Left ventricle myocardium inferior (tissue), 1 donor: Measurements from ENCODE around the gene B4GALT6. TPM values are rescaled to one million over a fixed set of nuclear protein-coding genes. Genes with fewer than 3 reads are reported as not detected.

Source experiments
- DNase-seq: peaks from one replicate; pipeline ENCODE4 v3.0.0-alpha.2; 2020
- H3K27ac ChIP-seq: fragments of 200-600 bp; replicated peaks from 2 replicates; pipeline ENCODE4 v1.8.0; 2021
- H3K27me3 ChIP-seq: fragments of 200-600 bp; 2 replicates; pipeline ENCODE4 v1.8.0; 2021; ENCODE audit warnings: low read depth
- H3K36me3 ChIP-seq: fragments of 200-600 bp; 2 replicates; pipeline ENCODE4 v1.8.0; 2021
- H3K4me1 ChIP-seq: fragments of 200-600 bp; 2 replicates; pipeline ENCODE4 v1.8.0; 2021
- H3K4me3 ChIP-seq: fragments of 200-600 bp; 2 replicates; pipeline ENCODE4 v1.8.0; 2021; ENCODE audit warnings: mild to moderate bottlenecking, moderate library complexity
- H3K9me3 ChIP-seq: fragments of 200-600 bp; replicated peaks from 2 replicates; pipeline ENCODE4 v1.8.0; 2021
- CTCF ChIP-seq: fragments of 200-600 bp; IDR thresholded peaks from 2 replicates; pipeline ENCODE4 v1.8.0; 2021; ENCODE audit warnings: antibody characterized with exemption, mild to moderate bottlenecking, borderline replicate concordance
- intact Hi-C: fragments of 100-400 bp; cut with micrococcal nuclease; formaldehyde crosslinking; loops from one replicate; pipeline ENCODE4 v1.11.0; 2022
- total RNA-seq: library from RNA; stranded (reverse); fragmentation: NEBNext Ultra II Directional; extraction: Animal tissue kit (Norgen Biotek cat#: 25700); gene quantifications from one replicate; pipeline ENCODE4 v1.2.1, GENCODE V29; 2021
- donor health status: DM: no; HTN: yes; CAD: no; lungs with severe emphysema.

Gene B4GALT6
- total RNA-seq, 1 donor from 2014 or later: 5.3 TPM

GRCh38 chr18:31579375-31579774 is 105.0 kb downstream of the B4GALT6 start:
- H3K27me3 ChIP-seq: no peaks in the 10 kb centered on the region
- no peak for TF ChIP-seq CTCF
- H3K36me3 ChIP-seq: no peaks in the 10 kb centered on the region
- DNase-seq: no peak
- no peak overlapping the region for H3K27ac ChIP-seq
- intact Hi-C loops: no loop called here
- H3K4me1 ChIP-seq: peaks cover 3% of the 10 kb centered on the region
- H3K4me3 ChIP-seq: no peak overlapping the region
- H3K9me3 ChIP-seq: no peaks in the 10 kb centered on the region

- intact Hi-C loops: no loop called here
- Histone ChIP-seq H3K9me3 (no peaks in the 10 kb centered on the region), H3K4me1 (peaks cover 3% of the 10 kb centered on the region), H3K36me3 (no peaks in the 10 kb centered on the region), H3K27me3 (no peaks in the 10 kb centered on the region), H3K4me3 (no peak overlapping the region), H3K27ac (no peak overlapping the region)
- no peak for TF ChIP-seq CTCF
- no peak for DNase-seq
These were observed 106.3 kb downstream of the B4GALT6 start for GRCh38 chr18:31578126-31578525.

- Histone ChIP-seq H3K27ac (no peak overlapping the region), H3K36me3 (no peaks in the 10 kb centered on the region), H3K4me1 (peaks cover 3% of the 10 kb centered on the region), H3K27me3 (no peaks in the 10 kb centered on the region), H3K9me3 (no peaks in the 10 kb centered on the region), H3K4me3 (no peak overlapping the region)
- intact Hi-C loops: no loop called here
- TF ChIP-seq CTCF: no peak
- no peak for DNase-seq
These were observed 107.2 kb downstream of the B4GALT6 start for GRCh38 chr18:31577195-31577594.

- H3K36me3 ChIP-seq: no peaks in the 10 kb centered on the region
- H3K4me1 ChIP-seq: peaks cover 3% of the 10 kb centered on the region
- no peak for TF ChIP-seq CTCF
- H3K4me3 ChIP-seq: no peak overlapping the region
- no peaks in the 10 kb centered on the region for H3K9me3 ChIP-seq
- no peaks in the 10 kb centered on the region for H3K27me3 ChIP-seq
- no peak overlapping the region for H3K27ac ChIP-seq
- intact Hi-C loops: no loop called here
- DNase-seq: no peak
These were observed 107.7 kb downstream of the B4GALT6 start for GRCh38 chr18:31576670-31577069.

GRCh38 chr18:31575515-31576257 is 108.7 kb downstream of the B4GALT6 start:
- no peak for DNase-seq
- Histone ChIP-seq H3K4me1 (peaks cover 3% of the 10 kb centered on the region), H3K27me3 (no peaks in the 10 kb centered on the region), H3K9me3 (no peaks in the 10 kb centered on the region), H3K36me3 (no peaks in the 10 kb centered on the region), H3K4me3 (no peak overlapping the region), H3K27ac (no peak overlapping the region)
- TF ChIP-seq CTCF: no peak
- intact Hi-C loops: no loop called here
